ENCODE data around the gene GAB3. TPM values are rescaled to one million over a fixed set of nuclear protein-coding genes. Genes with fewer than 3 reads are reported as not detected.

The GAB3 gene
- total RNA-seq, 1 donor from 2014 or later, result 1.7 TPM

GRCh38 chrX:154712781-154713740 is 37.8 kb downstream of the GAB3 start:
- Histone ChIP-seq H3K36me3 (ENCODE audit: insufficient read depth, low read length) (no peaks in the 10 kb centered on the region), H3K27ac (ENCODE audit: low read depth, low read length) (no peak overlapping the region), H3K4me3 (ENCODE audit: insufficient read depth, low read depth, low read length) (no peak overlapping the region), H3K27me3 (ENCODE audit: insufficient read depth, low read length) (no peaks in the 10 kb centered on the region), H3K9ac (ENCODE audit: low read length) (no peak overlapping the region), H4K20me1 (ENCODE audit: insufficient read depth, low read length) (no peaks in the 10 kb centered on the region), H3K9me3 (ENCODE audit: insufficient read depth, low read depth, low read length) (no peaks in the 10 kb centered on the region), H3K4me2 (ENCODE audit: low read length) (peak overlapping the region; percentile 46), H3K4me1 (ENCODE audit: insufficient read depth, low read length) (peaks cover 18% of the 10 kb centered on the region), H3K79me2 (ENCODE audit: insufficient read depth, low read length) (no peaks in the 10 kb centered on the region), H2AFZ (ENCODE audit: low read depth, low read length) (no peak overlapping the region)
- no peak overlapping the region for H3K27ac Mint-ChIP-seq (ENCODE audit: unreplicated experiment)
- DNase-seq (ENCODE audit: low read depth) (peak; percentile 80), FAIRE-seq (peak; percentile 100)
- no peaks in the 10 kb centered on the region for H3K36me3 Mint-ChIP-seq (ENCODE audit: low read depth, unreplicated experiment)
- no peak overlapping the region for H3K4me3 Mint-ChIP-seq (ENCODE audit: unreplicated experiment)
- no peaks in the 10 kb centered on the region for H3K9me3 Mint-ChIP-seq (ENCODE audit: unreplicated experiment)
- H3K27me3 Mint-ChIP-seq (ENCODE audit: low read depth, unreplicated experiment), result no peaks in the 10 kb centered on the region
- peaks cover 10% of the 10 kb centered on the region for H3K4me1 Mint-ChIP-seq (ENCODE audit: low read depth, unreplicated experiment)
- TF ChIP-seq CTCF (IDR thresholded peaks at IDR 0.05; ENCODE audit: insufficient read depth, low read depth, low read length) (no peak), EZH2 (IDR thresholded peaks at IDR 0.05; ENCODE audit: insufficient read depth, low read length) (no peak)

DNA sequence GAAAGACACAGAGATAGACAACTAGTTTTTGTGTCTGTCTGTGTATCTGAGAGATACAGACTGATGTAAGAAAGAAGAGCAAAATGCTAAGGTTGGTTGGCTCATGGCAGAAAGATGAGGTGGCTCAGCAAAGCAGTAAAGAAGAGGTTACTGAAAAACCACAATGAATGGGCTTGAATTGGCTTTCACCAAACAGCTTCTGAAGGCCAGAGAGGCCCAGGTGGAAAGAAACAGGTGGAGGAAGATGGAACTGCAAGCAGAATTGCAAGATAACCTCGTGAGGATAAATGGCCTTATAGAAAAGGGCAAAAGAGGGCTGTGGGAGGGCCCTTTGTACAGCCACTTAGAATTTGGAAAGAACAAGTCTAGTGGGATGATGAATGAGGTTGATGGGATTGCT is 39.6 kb downstream of the GAB3 start:
- no peak overlapping the region for H3K9ac ChIP-seq (ENCODE audit: low read length)
- Mint-ChIP-seq H3K9me3 (ENCODE audit: unreplicated experiment) (no peaks in the 10 kb centered on the region), H3K4me3 (ENCODE audit: unreplicated experiment) (no peak overlapping the region), H3K4me1 (ENCODE audit: low read depth, unreplicated experiment) (peaks cover 10% of the 10 kb centered on the region), H3K27me3 (ENCODE audit: low read depth, unreplicated experiment) (no peaks in the 10 kb centered on the region), H3K36me3 (ENCODE audit: low read depth, unreplicated experiment) (no peaks in the 10 kb centered on the region), H3K27ac (ENCODE audit: unreplicated experiment) (no peak overlapping the region)
- H3K27me3 ChIP-seq (ENCODE audit: insufficient read depth, low read length), result no peaks in the 10 kb centered on the region
- H2AFZ ChIP-seq (ENCODE audit: low read depth, low read length), result no peak overlapping the region
- no peaks in the 10 kb centered on the region for H3K36me3 ChIP-seq (ENCODE audit: insufficient read depth, low read length)
- no peak overlapping the region for H3K4me3 ChIP-seq (ENCODE audit: insufficient read depth, low read depth, low read length)
- H3K79me2 ChIP-seq (ENCODE audit: insufficient read depth, low read length), result no peaks in the 10 kb centered on the region
- no peaks in the 10 kb centered on the region for H4K20me1 ChIP-seq (ENCODE audit: insufficient read depth, low read length)
- FAIRE-seq (peak; percentile 5), DNase-seq (ENCODE audit: low read depth) (no peak)
- H3K27ac ChIP-seq (ENCODE audit: low read depth, low read length), result no peak overlapping the region
- no peaks in the 10 kb centered on the region for H3K9me3 ChIP-seq (ENCODE audit: insufficient read depth, low read depth, low read length)
- H3K4me1 ChIP-seq (ENCODE audit: insufficient read depth, low read length), result peaks cover 12% of the 10 kb centered on the region
- H3K4me2 ChIP-seq (ENCODE audit: low read length), result no peak overlapping the region
- TF ChIP-seq CTCF (IDR thresholded peaks at IDR 0.05; ENCODE audit: insufficient read depth, low read depth, low read length) (no peak), EZH2 (IDR thresholded peaks at IDR 0.05; ENCODE audit: insufficient read depth, low read length) (no peak)

DNA sequence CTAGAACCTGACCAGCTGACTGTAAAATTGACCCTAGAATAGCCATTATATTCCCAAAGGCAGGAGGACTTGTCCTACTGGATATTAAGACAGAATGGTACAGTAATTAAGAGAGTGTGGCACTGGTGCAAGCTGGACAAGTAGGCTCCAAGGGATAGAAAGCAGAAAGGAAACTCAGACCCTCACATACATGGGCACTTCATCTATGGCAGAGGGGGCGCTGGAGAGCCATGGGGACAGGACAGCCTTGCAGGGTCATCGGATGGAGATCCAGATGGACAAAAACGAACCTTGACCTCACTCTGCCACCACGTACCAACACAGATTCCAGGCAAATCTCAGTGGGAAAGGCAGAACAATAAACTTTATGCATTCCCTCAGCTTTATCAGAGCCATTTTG is 40.6 kb downstream of the GAB3 start:
- TF ChIP-seq CTCF (IDR thresholded peaks at IDR 0.05; ENCODE audit: insufficient read depth, low read depth, low read length), result no peak
- TF ChIP-seq EZH2 (IDR thresholded peaks at IDR 0.05; ENCODE audit: insufficient read depth, low read length), result no peak
- Histone ChIP-seq H3K79me2 (ENCODE audit: insufficient read depth, low read length) (no peaks in the 10 kb centered on the region), H4K20me1 (ENCODE audit: insufficient read depth, low read length) (no peaks in the 10 kb centered on the region), H3K4me3 (ENCODE audit: insufficient read depth, low read depth, low read length) (no peak overlapping the region), H3K9ac (ENCODE audit: low read length) (no peak overlapping the region), H3K4me1 (ENCODE audit: insufficient read depth, low read length) (peaks cover 12% of the 10 kb centered on the region), H2AFZ (ENCODE audit: low read depth, low read length) (no peak overlapping the region), H3K27me3 (ENCODE audit: insufficient read depth, low read length) (no peaks in the 10 kb centered on the region), H3K9me3 (ENCODE audit: insufficient read depth, low read depth, low read length) (no peaks in the 10 kb centered on the region), H3K36me3 (ENCODE audit: insufficient read depth, low read length) (no peaks in the 10 kb centered on the region), H3K27ac (ENCODE audit: low read depth, low read length) (no peak overlapping the region), H3K4me2 (ENCODE audit: low read length) (no peak overlapping the region)
- peaks cover 10% of the 10 kb centered on the region for H3K4me1 Mint-ChIP-seq (ENCODE audit: low read depth, unreplicated experiment)
- FAIRE-seq, result no peak
- no peaks in the 10 kb centered on the region for H3K27me3 Mint-ChIP-seq (ENCODE audit: low read depth, unreplicated experiment)
- no peaks in the 10 kb centered on the region for H3K9me3 Mint-ChIP-seq (ENCODE audit: unreplicated experiment)
- H3K27ac Mint-ChIP-seq (ENCODE audit: unreplicated experiment), result no peak overlapping the region
- no peaks in the 10 kb centered on the region for H3K36me3 Mint-ChIP-seq (ENCODE audit: low read depth, unreplicated experiment)
- no peak for DNase-seq (ENCODE audit: low read depth)
- no peak overlapping the region for H3K4me3 Mint-ChIP-seq (ENCODE audit: unreplicated experiment)

All from astrocyte (in vitro differentiated cells and primary cell).